Measurements from ENCODE around the gene DYNLT5.
"Not testable (repeated sequence)": the region's sequence is repeated elsewhere in the genome, so short reads cannot be mapped to it uniquely, and the experiment has no call there.

Gene DYNLT5

GRCh38 chr1:66791621-66792610 lies 39.7 kb downstream of the DYNLT5 start:
- DNase-seq: no peak

DNA sequence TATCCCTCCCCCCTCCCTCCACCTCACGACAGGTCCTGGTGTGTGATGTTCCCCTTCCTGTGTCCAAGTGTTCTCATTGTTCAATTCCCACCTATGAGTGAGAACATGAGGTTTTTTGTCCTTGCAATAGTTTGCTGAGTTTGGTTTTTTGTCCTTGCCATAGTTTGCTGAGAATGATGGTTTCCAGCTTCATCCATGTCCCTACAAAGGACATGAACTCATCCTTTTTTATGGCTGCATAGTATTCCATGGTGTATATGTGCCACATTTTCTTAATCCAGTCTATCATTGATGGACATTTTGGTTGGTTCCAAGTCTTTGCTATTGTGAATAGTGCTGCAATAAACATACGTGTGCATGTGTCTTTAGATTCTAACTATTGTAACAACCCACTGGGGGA lies 43.6 kb downstream of the DYNLT5 start:
- DNase-seq: not testable (repeated sequence)

GRCh38 chr1:66809245-66809644 lies 57.0 kb downstream of the DYNLT5 start:
- no peak for DNase-seq

GRCh38 chr1:66809736-66810326 lies 57.6 kb downstream of the DYNLT5 start:
- no peak for DNase-seq

DNA sequence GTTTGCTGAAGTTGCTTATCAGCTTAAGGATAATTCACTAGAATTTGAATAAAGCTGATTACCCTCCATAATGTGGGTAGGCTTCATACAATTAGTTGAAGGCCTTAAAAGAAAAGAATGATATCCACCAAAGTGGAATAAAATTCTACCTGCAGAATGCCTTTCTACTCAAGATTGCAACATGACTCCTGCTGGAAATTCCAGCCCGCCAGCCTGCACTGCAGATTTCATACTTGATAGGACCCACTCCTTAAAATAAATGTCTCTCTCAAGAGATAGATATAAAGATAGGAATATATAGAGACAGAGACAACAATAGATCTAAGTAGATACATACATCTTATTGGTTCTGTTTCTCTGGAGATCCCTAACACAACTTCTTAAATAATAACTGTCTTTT lies 72.5 kb downstream of the DYNLT5 start:
- DNase-seq: no peak

All from GOT3 (cell line).